ENCODE results near the gene SRP19. TPM values are rescaled to one million over a fixed set of nuclear protein-coding genes. Genes with fewer than 3 reads are reported as not detected.
"Not testable (repeated sequence)": the region's sequence is repeated elsewhere in the genome, so short reads cannot be mapped to it uniquely, and the experiment has no call there.

Gene SRP19
- total and polyA plus RNA-seq, 2 experiments from 2014 or later: 104 to 406 TPM

DNA sequence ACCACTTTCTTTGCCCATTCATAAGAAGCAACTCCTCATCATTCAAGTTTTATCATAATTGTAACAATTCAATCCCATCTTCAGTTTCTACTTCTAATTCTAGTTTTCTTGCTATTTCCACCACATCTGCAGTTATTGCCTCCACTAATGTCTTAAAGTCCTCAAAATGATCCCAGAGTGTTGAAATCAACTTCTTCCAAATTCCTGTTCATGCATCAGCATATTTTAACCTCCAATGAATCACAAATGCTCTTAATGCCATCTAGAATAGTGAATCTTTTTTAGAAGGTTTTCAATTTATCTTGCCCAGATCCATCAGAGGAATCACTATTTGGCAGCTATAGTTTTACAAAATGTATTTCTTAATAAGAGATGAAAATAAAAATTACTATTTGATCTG is 3.2 kb upstream of the SRP19 start (continued):
- TF ChIP-seq, protein P1, sequence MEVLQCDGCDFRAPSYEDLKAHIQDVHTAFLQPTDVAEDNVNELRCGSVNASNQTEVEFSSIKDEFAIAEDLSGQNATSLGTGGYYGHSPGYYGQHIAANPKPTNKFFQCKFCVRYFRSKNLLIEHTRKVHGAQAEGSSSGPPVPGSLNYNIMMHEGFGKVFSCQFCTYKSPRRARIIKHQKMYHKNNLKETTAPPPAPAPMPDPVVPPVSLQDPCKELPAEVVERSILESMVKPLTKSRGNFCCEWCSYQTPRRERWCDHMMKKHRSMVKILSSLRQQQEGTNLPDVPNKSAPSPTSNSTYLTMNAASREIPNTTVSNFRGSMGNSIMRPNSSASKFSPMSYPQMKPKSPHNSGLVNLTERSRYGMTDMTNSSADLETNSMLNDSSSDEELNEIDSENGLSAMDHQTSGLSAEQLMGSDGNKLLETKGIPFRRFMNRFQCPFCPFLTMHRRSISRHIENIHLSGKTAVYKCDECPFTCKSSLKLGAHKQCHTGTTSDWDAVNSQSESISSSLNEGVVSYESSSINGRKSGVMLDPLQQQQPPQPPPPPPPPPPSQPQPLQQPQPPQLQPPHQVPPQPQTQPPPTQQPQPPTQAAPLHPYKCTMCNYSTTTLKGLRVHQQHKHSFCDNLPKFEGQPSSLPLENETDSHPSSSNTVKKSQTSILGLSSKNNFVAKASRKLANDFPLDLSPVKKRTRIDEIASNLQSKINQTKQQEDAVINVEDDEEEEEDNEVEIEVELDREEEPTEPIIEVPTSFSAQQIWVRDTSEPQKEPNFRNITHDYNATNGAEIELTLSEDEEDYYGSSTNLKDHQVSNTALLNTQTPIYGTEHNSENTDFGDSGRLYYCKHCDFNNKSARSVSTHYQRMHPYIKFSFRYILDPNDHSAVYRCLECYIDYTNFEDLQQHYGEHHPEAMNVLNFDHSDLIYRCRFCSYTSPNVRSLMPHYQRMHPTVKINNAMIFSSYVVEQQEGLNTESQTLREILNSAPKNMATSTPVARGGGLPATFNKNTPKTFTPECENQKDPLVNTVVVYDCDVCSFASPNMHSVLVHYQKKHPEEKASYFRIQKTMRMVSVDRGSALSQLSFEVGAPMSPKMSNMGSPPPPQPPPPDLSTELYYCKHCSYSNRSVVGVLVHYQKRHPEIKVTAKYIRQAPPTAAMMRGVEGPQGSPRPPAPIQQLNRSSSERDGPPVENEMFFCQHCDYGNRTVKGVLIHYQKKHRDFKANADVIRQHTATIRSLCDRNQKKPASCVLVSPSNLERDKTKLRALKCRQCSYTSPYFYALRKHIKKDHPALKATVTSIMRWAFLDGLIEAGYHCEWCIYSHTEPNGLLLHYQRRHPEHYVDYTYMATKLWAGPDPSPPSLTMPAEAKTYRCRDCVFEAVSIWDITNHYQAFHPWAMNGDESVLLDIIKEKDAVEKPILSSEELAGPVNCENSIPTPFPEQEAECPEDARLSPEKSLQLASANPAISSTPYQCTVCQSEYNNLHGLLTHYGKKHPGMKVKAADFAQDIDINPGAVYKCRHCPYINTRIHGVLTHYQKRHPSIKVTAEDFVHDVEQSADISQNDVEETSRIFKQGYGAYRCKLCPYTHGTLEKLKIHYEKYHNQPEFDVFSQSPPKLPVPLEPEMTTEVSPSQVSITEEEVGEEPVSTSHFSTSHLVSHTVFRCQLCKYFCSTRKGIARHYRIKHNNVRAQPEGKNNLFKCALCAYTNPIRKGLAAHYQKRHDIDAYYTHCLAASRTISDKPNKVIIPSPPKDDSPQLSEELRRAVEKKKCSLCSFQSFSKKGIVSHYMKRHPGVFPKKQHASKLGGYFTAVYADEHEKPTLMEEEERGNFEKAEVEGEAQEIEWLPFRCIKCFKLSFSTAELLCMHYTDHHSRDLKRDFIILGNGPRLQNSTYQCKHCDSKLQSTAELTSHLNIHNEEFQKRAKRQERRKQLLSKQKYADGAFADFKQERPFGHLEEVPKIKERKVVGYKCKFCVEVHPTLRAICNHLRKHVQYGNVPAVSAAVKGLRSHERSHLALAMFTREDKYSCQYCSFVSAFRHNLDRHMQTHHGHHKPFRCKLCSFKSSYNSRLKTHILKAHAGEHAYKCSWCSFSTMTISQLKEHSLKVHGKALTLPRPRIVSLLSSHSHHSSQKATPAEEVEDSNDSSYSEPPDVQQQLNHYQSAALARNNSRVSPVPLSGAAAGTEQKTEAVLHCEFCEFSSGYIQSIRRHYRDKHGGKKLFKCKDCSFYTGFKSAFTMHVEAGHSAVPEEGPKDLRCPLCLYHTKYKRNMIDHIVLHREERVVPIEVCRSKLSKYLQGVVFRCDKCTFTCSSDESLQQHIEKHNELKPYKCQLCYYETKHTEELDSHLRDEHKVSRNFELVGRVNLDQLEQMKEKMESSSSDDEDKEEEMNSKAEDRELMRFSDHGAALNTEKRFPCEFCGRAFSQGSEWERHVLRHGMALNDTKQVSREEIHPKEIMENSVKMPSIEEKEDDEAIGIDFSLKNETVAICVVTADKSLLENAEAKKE (CRISPR knock-in tag; IDR thresholded peaks at IDR 0.05): no peak
- no peak for TF ChIP-seq JUNB (IDR thresholded peaks at IDR 0.05; ENCODE audit: unreplicated experiment)
- TF ChIP-seq ZNF114 (CRISPR knock-in tag; IDR thresholded peaks at IDR 0.05): no peak

- not testable (repeated sequence) for H3K9me3 Mint-ChIP-seq; H3K27me3 Mint-ChIP-seq (ENCODE audit: insufficient read depth, low read depth, poor library complexity); H4K20me1 ChIP-seq (replicated peaks; ENCODE audit: insufficient read depth); H3K9me2 ChIP-seq (ENCODE audit: insufficient read depth); H3K27me3 ChIP-seq (ENCODE audit: insufficient read depth); ATAC-seq; DNase-seq (ENCODE audit: low spot score); H3F3A ChIP-seq (replicated peaks; ENCODE audit: low read depth); H3K4me1 ChIP-seq (ENCODE audit: insufficient read depth)
- peak overlapping the region; percentile 58 for H3K4me2 ChIP-seq
- H3K36me3 ChIP-seq (ENCODE audit: insufficient read depth): peaks cover 25% of the 10 kb centered on the region
- 0 out of 2 replicates have a peak overlapping the region, but pooled peaks have one; percentile 64 for H3K27ac ChIP-seq (ENCODE audit: low read depth)
- Mint-ChIP-seq H3K4me3 (peak overlapping the region; percentile 98), H3K27ac (peak overlapping the region; percentile 97), H3K4me1 (peaks cover 15% of the 10 kb centered on the region), H3K36me3 (ENCODE audit: low read depth) (peaks cover 31% of the 10 kb centered on the region)
- H3K4me3 ChIP-seq: peak overlapping the region; percentile 90
- H2AFZ ChIP-seq: peak overlapping the region; percentile 48; the same call in 1 of the 2 replicates
- H3K79me2 ChIP-seq (replicated peaks; ENCODE audit: insufficient read depth): peaks cover 43% of the 10 kb centered on the region
Measured at GRCh38 chr5:112860571-112860928, 537 bp upstream of the SRP19 start.

GRCh38 chr5:112861638-112861985 is 525 bp downstream of the SRP19 start:
- Mint-ChIP-seq H3K36me3 (ENCODE audit: low read depth) (peaks cover 41% of the 10 kb centered on the region), H3K4me3 (peak overlapping the region; percentile 98), H3K9me3 (peaks cover 5% of the 10 kb centered on the region; the same call in 2 of the 3 replicates), H3K4me1 (peaks cover 15% of the 10 kb centered on the region), H3K27ac (peak overlapping the region; percentile 97), H3K27me3 (ENCODE audit: insufficient read depth, low read depth, poor library complexity) (peaks cover 6% of the 10 kb centered on the region)
- Histone ChIP-seq H3K4me1 (ENCODE audit: insufficient read depth) (peaks cover 6% of the 10 kb centered on the region; the same call in 1 of the 2 replicates), H3K9me2 (ENCODE audit: insufficient read depth) (no peaks in the 10 kb centered on the region), H3K79me2 (replicated peaks; ENCODE audit: insufficient read depth) (peaks cover 45% of the 10 kb centered on the region), H3F3A (replicated peaks; ENCODE audit: low read depth) (0 out of 2 replicates have a peak, but pooled peaks cover 2% of the 10 kb centered on the region), H3K4me3 (peak overlapping the region; percentile 90), H2AFZ (peak overlapping the region; percentile 28; the same call in 1 of the 2 replicates), H3K27ac (ENCODE audit: low read depth) (peak overlapping the region; percentile 87), H3K27me3 (ENCODE audit: insufficient read depth) (no peaks in the 10 kb centered on the region), H3K36me3 (ENCODE audit: insufficient read depth) (peaks cover 35% of the 10 kb centered on the region), H3K4me2 (peak overlapping the region; percentile 93), H4K20me1 (replicated peaks; ENCODE audit: insufficient read depth) (peaks cover 10% of the 10 kb centered on the region; the same call in 1 of the 2 replicates)
- ATAC-seq (no peak), DNase-seq (ENCODE audit: low spot score) (no peak)
- TF ChIP-seq STAT1 (IDR thresholded peaks at IDR 0.05; ENCODE audit: unreplicated experiment): no peak
- TF ChIP-seq CTCF (conservative IDR thresholded peaks at IDR 0.05; ENCODE audit: low read depth in 2 of 2): 0 out of 4 replicates have a peak, but pooled peaks of 1 of the 2 experiments have one; percentile 8
- TF ChIP-seq ETS1 (IDR thresholded peaks at IDR 0.05): no peak

Measured in GM23338 (cell line).